Measurements from ENCODE around the gene DIRAS3.
"Not testable (repeated sequence)": the region's sequence is repeated elsewhere in the genome, so short reads cannot be mapped to it uniquely, and the experiment has no call there.

The DIRAS3 gene

GRCh38 chr1:68049941-68050878 is at the start of gene DIRAS3:
Gene DIRAS3 (minus strand): TSS chr1:68050627. CDS start chr1:68047297, 3,330 bp downstream.
- peak; percentile 40 for DNase-seq

GRCh38 chr1:68093737-68094136 is 43.3 kb upstream of the DIRAS3 start:
- DNase-seq = peak; percentile 38

GRCh38 chr1:68087184-68087583 is 36.8 kb upstream of the DIRAS3 start:
- no peak for DNase-seq

- DNase-seq = no peak
Measured at GRCh38 chr1:68085752-68086151, 35.3 kb upstream of the DIRAS3 start.

- DNase-seq = no peak
Measured at GRCh38 chr1:68083686-68084085, 33.3 kb upstream of the DIRAS3 start.

- DNase-seq = peak; percentile 4
Measured at GRCh38 chr1:68081775-68082283, 31.4 kb upstream of the DIRAS3 start.

GRCh38 chr1:68078647-68079046 is 28.2 kb upstream of the DIRAS3 start:
- DNase-seq = no peak

GRCh38 chr1:68074472-68074871 is 24.0 kb upstream of the DIRAS3 start:
- DNase-seq = no peak

GRCh38 chr1:68065766-68066165 is 15.3 kb upstream of the DIRAS3 start:
- no peak for DNase-seq

GRCh38 chr1:68058053-68058452 is 7.6 kb upstream of the DIRAS3 start:
- DNase-seq = not testable (repeated sequence)

- no peak for DNase-seq
Measured at GRCh38 chr1:68057564-68057963, 7.1 kb upstream of the DIRAS3 start.

- DNase-seq = no peak
Measured at GRCh38 chr1:68057050-68057449, 6.6 kb upstream of the DIRAS3 start.

GRCh38 chr1:68051475-68051874 is 1.0 kb upstream of the DIRAS3 start:
- peak; percentile 83 for DNase-seq

GRCh38 chr1:68047659-68048026 is 2.8 kb downstream of the DIRAS3 start:
- DNase-seq = no peak

- DNase-seq = no peak
Measured at GRCh38 chr1:68046885-68047658, 3.4 kb downstream of the DIRAS3 start.

GRCh38 chr1:68046423-68046822 is 4.0 kb downstream of the DIRAS3 start:
- no peak for DNase-seq

- DNase-seq = no peak
Measured at GRCh38 chr1:68045511-68046180, 4.8 kb downstream of the DIRAS3 start.

- no peak for DNase-seq
Measured at GRCh38 chr1:68043443-68044090, 6.9 kb downstream of the DIRAS3 start.

- DNase-seq = no peak
Measured at GRCh38 chr1:68036946-68037345, 13.5 kb downstream of the DIRAS3 start.

- DNase-seq = no peak
Measured at GRCh38 chr1:68029444-68029843, 21.0 kb downstream of the DIRAS3 start.

GRCh38 chr1:68028566-68028965 is 21.9 kb downstream of the DIRAS3 start:
- peak; percentile 21 for DNase-seq

GRCh38 chr1:68024635-68025338 is 25.6 kb downstream of the DIRAS3 start:
- DNase-seq = no peak
